Fibroblast of upper back skin (primary cell): ENCODE measurements around the gene BRF1.
A peak's percentile ranks its signal among the peaks of the same experiment; 100 is the strongest.

Experiments
- DNase-seq: peaks from one replicate; pipeline ENCODE4 v3.0.0-alpha.2; 2013

The BRF1 gene

GRCh38 chr14:105187935-105188524 is 112.8 kb downstream of the BRF1 start:
- DNase-seq = no peak

GRCh38 chr14:105187116-105187515 is 113.7 kb downstream of the BRF1 start:
- no peak for DNase-seq

- DNase-seq = no peak
Observed at GRCh38 chr14:105185973-105186372, 114.8 kb downstream of the BRF1 start.

GRCh38 chr14:105185001-105185400 is 115.8 kb downstream of the BRF1 start:
- no peak for DNase-seq

GRCh38 chr14:105184461-105184860 is 116.3 kb downstream of the BRF1 start:
- DNase-seq = no peak

GRCh38 chr14:105182296-105183020 is 118.3 kb downstream of the BRF1 start:
- DNase-seq = no peak

- no peak for DNase-seq
Observed at GRCh38 chr14:105181549-105182295, 119.1 kb downstream of the BRF1 start.

GRCh38 chr14:105180592-105181548 is 119.9 kb downstream of the BRF1 start, which contains the start of gene NUDT14:
NUDT14 (minus strand) TSS chr14:105181312; CDS start chr14:105181209, 103 bp downstream.
- DNase-seq = peak; percentile 19

GRCh38 chr14:105179191-105179590 is 121.6 kb downstream of the BRF1 start:
- no peak for DNase-seq

- DNase-seq = no peak
Observed at GRCh38 chr14:105178868-105179140, 122.0 kb downstream of the BRF1 start.

GRCh38 chr14:105178069-105178867 is 122.5 kb downstream of the BRF1 start:
- DNase-seq = no peak

- no peak for DNase-seq
Observed at GRCh38 chr14:105177082-105177481, 123.7 kb downstream of the BRF1 start.

- DNase-seq = no peak
Observed at GRCh38 chr14:105176513-105176912, 124.3 kb downstream of the BRF1 start.

GRCh38 chr14:105173901-105174894 is 126.6 kb downstream of the BRF1 start:
- DNase-seq = no peak

GRCh38 chr14:105173145-105173544 is 127.7 kb downstream of the BRF1 start:
- DNase-seq = no peak

- no peak for DNase-seq
Observed at GRCh38 chr14:105172476-105172875, 128.3 kb downstream of the BRF1 start.

- no peak for DNase-seq
Observed at GRCh38 chr14:105171004-105171673, 129.7 kb downstream of the BRF1 start.

GRCh38 chr14:105169776-105170655 is 130.8 kb downstream of the BRF1 start:
- DNase-seq = no peak

- DNase-seq = no peak
Observed at GRCh38 chr14:105168979-105169507, 131.8 kb downstream of the BRF1 start.
